NT2/D1 (cell line): ENCODE results near the gene LNPK.
"Not testable (repeated sequence)": the region's sequence is repeated elsewhere in the genome, so short reads cannot be mapped to it uniquely, and the experiment has no call there.

Source experiments
- DNase-seq: peaks from one replicate; pipeline ENCODE4 v3.0.0-alpha.2; 2011; ENCODE audit warnings: low read depth, low spot score
- H3K27me3 ChIP-seq: 2 replicates; pipeline ENCODE4 v1.6.0; 2011; ENCODE audit warnings: mild to moderate bottlenecking; ENCODE audit not compliant: insufficient read length, insufficient read depth
- H3K36me3 ChIP-seq: 2 replicates; pipeline ENCODE4 v1.6.1; 2011; ENCODE audit warnings: mild to moderate bottlenecking, low read length, mixed read lengths; ENCODE audit not compliant: insufficient read depth, insufficient read length
- H3K4me1 ChIP-seq: 2 replicates; pipeline ENCODE4 v1.5.1; 2011; ENCODE audit not compliant: insufficient read depth, insufficient read length
- H3K4me3 ChIP-seq: 2 replicates; pipeline ENCODE4 v1.5.1; 2011; ENCODE audit warnings: low read depth; ENCODE audit not compliant: insufficient read length
- H3K9ac ChIP-seq: 2 replicates; pipeline ENCODE4 v1.6.0; 2011; ENCODE audit warnings: low read depth; ENCODE audit not compliant: insufficient read length
- H3K9me3 ChIP-seq: 2 replicates; pipeline ENCODE4 v1.5.1; 2011; ENCODE audit warnings: mild to moderate bottlenecking, low read length; ENCODE audit not compliant: insufficient read depth
- SUZ12 ChIP-seq: IDR thresholded peaks from 2 replicates; pipeline ENCODE4 v1.6.1; 2011; ENCODE audit not compliant: insufficient read length, insufficient read depth; ENCODE audit errors: extremely low read depth
- YY1 ChIP-seq: IDR thresholded peaks from 2 replicates; pipeline ENCODE4 v1.6.1; 2011; ENCODE audit not compliant: insufficient read length, insufficient read depth
- ZNF274 ChIP-seq: IDR thresholded peaks from 2 replicates; pipeline ENCODE4 v1.6.1; 2011; ENCODE audit warnings: mild to moderate bottlenecking, low read depth, low read length

The LNPK gene

GRCh38 chr2:176001281-176001915, 669 bp downstream of the LNPK start:
- Histone ChIP-seq H3K9me3 (peaks cover 5% of the 10 kb centered on the region; the same call in 1 of the 2 replicates), H3K4me1 (no peaks in the 10 kb centered on the region), H3K36me3 (no peaks in the 10 kb centered on the region), H3K4me3 (peak overlapping the region; percentile 86), H3K9ac (peak overlapping the region; percentile 91), H3K27me3 (no peaks in the 10 kb centered on the region)
- DNase-seq, result no peak
- TF ChIP-seq SUZ12 (no peak), YY1 (no peak), ZNF274 (no peak)

DNA sequence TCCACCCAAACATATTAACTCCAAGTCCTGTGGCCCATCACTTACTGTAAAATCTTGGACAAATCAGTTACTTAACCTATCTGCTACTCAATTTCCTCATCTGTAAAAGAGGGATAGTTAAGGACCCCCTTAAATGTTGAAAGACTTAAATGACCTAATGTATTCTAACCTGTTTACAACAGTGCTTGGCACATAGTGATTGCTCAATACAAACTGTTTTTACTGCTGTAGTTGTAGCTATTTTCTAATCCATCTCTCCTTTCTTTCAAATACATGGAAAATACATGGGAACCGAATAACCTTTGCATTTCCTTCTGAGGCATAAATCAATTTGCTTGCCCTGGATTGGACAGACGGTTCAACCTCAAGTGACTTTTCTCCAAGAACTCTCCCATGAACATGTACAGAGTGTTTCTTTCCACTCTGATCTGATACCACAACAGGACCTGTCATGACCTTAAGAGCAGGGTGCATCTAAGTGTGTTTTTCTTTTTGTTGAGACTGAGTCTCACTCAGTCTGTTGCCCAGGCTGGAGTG, 2.7 kb downstream of the LNPK start:
- Histone ChIP-seq H3K9ac (no peak overlapping the region), H3K27me3 (no peaks in the 10 kb centered on the region), H3K4me3 (no peak overlapping the region), H3K9me3 (peaks cover 5% of the 10 kb centered on the region; the same call in 1 of the 2 replicates), H3K36me3 (no peaks in the 10 kb centered on the region), H3K4me1 (no peaks in the 10 kb centered on the region)
- no peak for DNase-seq
- TF ChIP-seq YY1 (no peak), ZNF274 (no peak), SUZ12 (no peak)

DNA sequence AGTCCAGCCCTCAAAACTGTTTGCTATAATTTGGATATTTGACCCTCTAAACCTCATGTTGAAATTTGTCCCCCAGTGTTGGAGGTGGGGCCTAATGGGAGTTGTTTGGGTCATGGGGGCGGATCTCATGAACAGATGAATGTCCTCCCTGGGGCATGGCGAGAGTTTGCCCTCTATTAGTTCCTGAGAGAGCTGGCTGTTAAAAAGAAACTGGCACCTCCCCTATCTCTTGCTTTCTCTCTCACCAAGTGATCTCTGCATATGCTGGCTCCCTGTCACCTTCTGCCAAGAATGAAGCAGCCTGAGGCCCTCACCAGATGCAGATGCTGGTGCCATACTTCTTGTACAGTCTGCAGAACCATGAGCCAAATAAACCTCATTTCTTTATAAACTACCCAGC, 12.0 kb downstream of the LNPK start:
- no peak for DNase-seq
- H3K9me3 ChIP-seq, result no peaks in the 10 kb centered on the region
- no peak overlapping the region for H3K4me3 ChIP-seq
- H3K36me3 ChIP-seq, result peaks cover 14% of the 10 kb centered on the region
- TF ChIP-seq SUZ12 (no peak), ZNF274 (no peak), YY1 (no peak)
- H3K9ac ChIP-seq, result no peak overlapping the region
- H3K4me1 ChIP-seq, result no peaks in the 10 kb centered on the region
- H3K27me3 ChIP-seq, result no peaks in the 10 kb centered on the region

DNA sequence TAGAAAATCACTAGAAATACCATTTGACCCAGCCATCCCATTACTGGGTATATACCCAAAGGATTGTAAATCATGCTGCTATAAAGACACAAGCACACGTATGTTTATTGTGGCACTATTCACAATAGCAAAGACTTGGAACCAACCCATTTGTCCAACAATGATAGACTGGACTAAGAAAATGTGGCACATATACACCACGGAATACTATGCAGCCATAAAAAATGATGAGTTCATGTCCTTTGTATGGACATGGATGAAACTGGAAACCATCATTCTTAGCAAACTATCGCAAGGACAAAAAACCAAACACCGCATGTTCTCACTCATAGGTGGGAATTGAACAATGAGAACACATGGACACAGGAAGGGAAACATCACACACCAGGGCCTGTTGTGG, 14.9 kb downstream of the LNPK start:
- not testable (repeated sequence) for H3K4me3 ChIP-seq, H3K27me3 ChIP-seq, H3K9me3 ChIP-seq, DNase-seq, H3K9ac ChIP-seq, H3K4me1 ChIP-seq
- H3K36me3 ChIP-seq, result peaks cover 16% of the 10 kb centered on the region

DNA sequence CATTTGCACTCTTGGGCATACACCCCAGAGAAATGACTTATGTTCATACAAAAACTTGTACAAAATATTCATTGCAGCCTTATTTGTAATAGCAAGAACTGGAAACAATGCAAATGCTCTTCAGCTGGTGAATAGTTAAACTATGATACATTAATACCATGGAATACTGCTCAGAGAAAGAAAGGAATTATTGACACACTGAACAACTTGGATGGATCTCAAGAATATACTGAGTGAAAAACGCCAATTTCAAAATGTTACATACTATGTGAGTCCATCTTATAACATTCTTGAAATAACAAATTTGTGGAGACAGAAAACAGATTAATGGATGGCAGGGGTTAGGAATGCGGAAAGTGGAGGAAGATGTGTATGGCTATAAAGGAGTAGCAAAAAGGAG, 17.2 kb downstream of the LNPK start:
- no peak for DNase-seq
- no peak overlapping the region for H3K9ac ChIP-seq
- TF ChIP-seq YY1, result no peak
- TF ChIP-seq ZNF274, result no peak
- no peak for TF ChIP-seq SUZ12
- peaks cover 3% of the 10 kb centered on the region for H3K36me3 ChIP-seq
- H3K4me3 ChIP-seq, result no peak overlapping the region
- no peaks in the 10 kb centered on the region for H3K9me3 ChIP-seq
- no peaks in the 10 kb centered on the region for H3K4me1 ChIP-seq
- H3K27me3 ChIP-seq, result no peaks in the 10 kb centered on the region

- Histone ChIP-seq H3K36me3 (peaks cover 10% of the 10 kb centered on the region), H3K27me3 (no peaks in the 10 kb centered on the region), H3K4me1 (no peaks in the 10 kb centered on the region), H3K4me3 (no peak overlapping the region), H3K9me3 (no peaks in the 10 kb centered on the region), H3K9ac (no peak overlapping the region)
- TF ChIP-seq ZNF274 (no peak), YY1 (no peak), SUZ12 (no peak)
- DNase-seq, result peak; percentile 42
Observed at GRCh38 chr2:175981551-175981950, 20.5 kb downstream of the LNPK start.

DNA sequence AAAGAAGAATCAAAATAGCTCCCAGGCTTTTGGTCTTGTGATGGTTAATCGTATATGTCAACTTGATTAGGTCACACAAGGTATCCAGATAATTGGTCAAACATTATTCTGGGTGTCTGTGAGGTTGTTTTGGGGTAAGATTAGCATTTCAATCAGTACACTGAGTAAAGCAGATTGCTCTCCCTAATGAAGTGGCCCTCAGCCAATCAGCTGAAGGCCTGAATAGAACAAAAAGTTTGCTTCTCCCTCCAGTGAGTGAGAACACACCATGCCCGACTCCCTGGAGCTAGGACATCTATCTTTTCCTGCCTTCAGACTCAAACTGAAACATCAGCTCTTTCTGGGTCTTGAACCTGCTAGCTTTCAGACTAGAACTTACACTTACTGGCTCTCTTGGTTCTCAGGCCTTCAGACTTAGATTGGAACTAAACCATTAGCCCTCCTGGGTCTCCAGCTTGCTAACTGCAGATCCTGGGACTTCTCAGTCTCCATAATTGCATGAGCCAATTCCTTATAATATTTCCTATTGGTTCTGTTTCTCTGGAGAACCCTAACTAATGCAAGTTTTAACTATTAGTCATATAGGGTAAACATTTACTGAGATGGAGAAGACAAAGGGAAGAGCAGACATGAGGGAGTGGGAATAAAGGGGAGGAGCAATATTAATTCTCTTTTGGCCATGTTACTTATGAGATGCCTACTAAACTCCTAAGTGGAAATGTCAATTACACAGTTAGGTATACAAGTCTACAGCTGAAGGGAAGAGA, 25.5 kb downstream of the LNPK start:
- no peak for DNase-seq
- Histone ChIP-seq H3K9me3 (peaks cover 17% of the 10 kb centered on the region), H3K9ac (no peak overlapping the region), H3K4me3 (no peak overlapping the region), H3K36me3 (peaks cover 12% of the 10 kb centered on the region), H3K4me1 (no peaks in the 10 kb centered on the region), H3K27me3 (no peaks in the 10 kb centered on the region)
- TF ChIP-seq ZNF274 (no peak), YY1 (no peak), SUZ12 (no peak)

- Histone ChIP-seq H3K4me1 (no peaks in the 10 kb centered on the region), H3K9me3 (peaks cover 17% of the 10 kb centered on the region), H3K36me3 (peaks cover 6% of the 10 kb centered on the region), H3K4me3 (no peak overlapping the region), H3K9ac (no peak overlapping the region), H3K27me3 (no peaks in the 10 kb centered on the region)
- no peak for DNase-seq
- no peak for TF ChIP-seq SUZ12
- TF ChIP-seq ZNF274, result no peak
- TF ChIP-seq YY1, result no peak
Observed at GRCh38 chr2:175973373-175973772, 28.7 kb downstream of the LNPK start.
